Suprapubic skin (tissue), 4 donors: Measurements from ENCODE around the gene GUCY1A1.

ENCODE experiments used
- EP300 ChIP-seq: sonication (generic); formaldehyde crosslinking; IDR thresholded peaks from one replicate; pipeline ENCODE4 v1.6.1; 2017; ENCODE audit warnings: antibody characterized with exemption
- POLR2A ChIP-seq, 2 donors: fragments of 450-650 bp; IDR thresholded peaks; one replicate each; pipeline ENCODE4 v1.6.1; 2017; ENCODE audit warnings: antibody characterized with exemption in 2 of 2, mild to moderate bottlenecking in 2 of 2, moderate library complexity in 2 of 2
- POLR2AphosphoS5 ChIP-seq, 3 donors: sonication (generic); formaldehyde crosslinking; IDR thresholded peaks; one replicate each; pipeline ENCODE4 v1.6.1; 2017; ENCODE audit warnings: antibody characterized with exemption in 3 of 3
- TF ChIP-seq, protein P1 (sequence below), 2 donors: fragments of 200-600 bp in 1 of 2; fragments of 450-650 bp in 1 of 2; sonication (generic) in 1 of 2; IDR thresholded peaks; one replicate each; pipeline ENCODE4 v1.5.1; 2016 to 2019; ENCODE audit warnings: antibody characterized with exemption in 2 of 2, mild to moderate bottlenecking in 1 of 2, moderate library complexity in 1 of 2

DNA sequence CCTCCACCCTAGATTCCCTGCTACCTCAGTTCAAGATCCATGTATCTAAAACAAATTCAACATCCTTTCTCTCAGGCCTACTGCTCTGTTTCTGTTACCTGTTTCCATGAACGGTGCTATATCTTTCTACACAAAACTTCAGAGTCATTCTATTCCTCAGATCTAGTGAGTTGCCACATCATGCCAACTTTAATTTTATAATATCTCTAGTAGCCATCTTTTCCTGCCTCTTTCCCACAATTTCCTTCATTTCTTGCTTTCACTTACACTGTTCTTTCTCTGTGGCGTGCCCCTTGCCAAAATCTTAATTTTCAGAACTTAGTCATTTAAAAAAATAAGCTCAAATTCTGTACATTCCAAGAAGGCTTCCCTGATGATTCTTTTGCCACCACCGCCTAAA, 15.2 kb downstream of the GUCY1A1 start:
- TF ChIP-seq, protein P1, sequence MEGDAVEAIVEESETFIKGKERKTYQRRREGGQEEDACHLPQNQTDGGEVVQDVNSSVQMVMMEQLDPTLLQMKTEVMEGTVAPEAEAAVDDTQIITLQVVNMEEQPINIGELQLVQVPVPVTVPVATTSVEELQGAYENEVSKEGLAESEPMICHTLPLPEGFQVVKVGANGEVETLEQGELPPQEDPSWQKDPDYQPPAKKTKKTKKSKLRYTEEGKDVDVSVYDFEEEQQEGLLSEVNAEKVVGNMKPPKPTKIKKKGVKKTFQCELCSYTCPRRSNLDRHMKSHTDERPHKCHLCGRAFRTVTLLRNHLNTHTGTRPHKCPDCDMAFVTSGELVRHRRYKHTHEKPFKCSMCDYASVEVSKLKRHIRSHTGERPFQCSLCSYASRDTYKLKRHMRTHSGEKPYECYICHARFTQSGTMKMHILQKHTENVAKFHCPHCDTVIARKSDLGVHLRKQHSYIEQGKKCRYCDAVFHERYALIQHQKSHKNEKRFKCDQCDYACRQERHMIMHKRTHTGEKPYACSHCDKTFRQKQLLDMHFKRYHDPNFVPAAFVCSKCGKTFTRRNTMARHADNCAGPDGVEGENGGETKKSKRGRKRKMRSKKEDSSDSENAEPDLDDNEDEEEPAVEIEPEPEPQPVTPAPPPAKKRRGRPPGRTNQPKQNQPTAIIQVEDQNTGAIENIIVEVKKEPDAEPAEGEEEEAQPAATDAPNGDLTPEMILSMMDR (IDR thresholded peaks at IDR 0.05), result no peak
- TF ChIP-seq POLR2A (IDR thresholded peaks at IDR 0.05), result no peak
- TF ChIP-seq EP300, result no peak
- TF ChIP-seq POLR2AphosphoS5 (IDR thresholded peaks at IDR 0.05), result no peak
